HG03135 (cell line): ENCODE data around the gene MICU1.
"Not testable (repeated sequence)": the region's sequence is repeated elsewhere in the genome, so short reads cannot be mapped to it uniquely, and the experiment has no call there.

Experiments
- ATAC-seq: cut with Tn5 transposase; IDR thresholded peaks from one replicate; pipeline ENCODE4 v1.9.1; 2021; ENCODE audit warnings: mild to moderate bottlenecking, moderate library complexity; ENCODE audit not compliant: unreplicated experiment

MICU1 gene

DNA sequence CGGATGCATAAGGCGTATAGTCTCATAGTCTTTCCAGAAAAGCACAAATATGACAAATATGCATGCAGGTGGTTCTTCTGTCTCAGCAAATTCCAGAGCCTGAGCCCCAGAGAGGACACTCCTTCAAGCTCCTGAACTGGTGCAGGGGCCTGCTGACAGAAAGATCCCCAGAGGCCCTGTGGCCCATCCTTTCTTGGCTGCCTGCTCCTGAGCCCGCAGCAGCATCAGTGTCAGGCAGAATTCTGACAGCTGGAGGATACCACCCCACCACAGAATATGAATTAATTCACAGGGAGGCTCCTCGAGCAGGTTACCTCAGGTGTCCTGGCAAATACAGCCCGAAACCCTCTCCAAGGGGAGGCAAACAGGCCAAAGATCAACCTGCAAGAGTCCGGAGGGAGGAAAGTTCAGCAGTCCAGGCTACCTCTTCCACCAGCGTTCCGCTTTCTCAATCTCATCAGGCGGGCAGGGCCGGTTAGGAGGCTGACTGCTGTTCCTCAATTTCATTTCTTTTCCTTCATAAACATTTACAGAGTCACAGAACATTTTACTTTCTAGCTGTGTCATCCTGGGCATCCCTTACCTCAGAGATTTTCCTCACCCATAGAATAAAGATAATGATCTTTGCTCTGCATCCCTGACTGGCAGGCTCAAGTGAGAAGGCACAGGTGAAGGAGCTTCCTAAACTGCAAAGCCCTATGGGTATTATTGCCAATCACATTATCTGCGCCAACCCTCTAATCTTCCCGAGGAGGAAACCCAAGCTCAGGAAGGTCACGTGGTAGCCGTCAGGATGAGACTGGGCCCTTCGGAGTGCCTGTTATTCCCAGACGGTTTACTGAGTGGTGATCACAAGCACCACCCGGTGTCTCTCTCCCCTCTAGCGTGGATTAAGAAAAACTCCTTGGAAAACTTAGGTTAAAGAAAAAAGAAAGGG, 272.6 kb downstream of the MICU1 start:
- ATAC-seq = no peak

DNA sequence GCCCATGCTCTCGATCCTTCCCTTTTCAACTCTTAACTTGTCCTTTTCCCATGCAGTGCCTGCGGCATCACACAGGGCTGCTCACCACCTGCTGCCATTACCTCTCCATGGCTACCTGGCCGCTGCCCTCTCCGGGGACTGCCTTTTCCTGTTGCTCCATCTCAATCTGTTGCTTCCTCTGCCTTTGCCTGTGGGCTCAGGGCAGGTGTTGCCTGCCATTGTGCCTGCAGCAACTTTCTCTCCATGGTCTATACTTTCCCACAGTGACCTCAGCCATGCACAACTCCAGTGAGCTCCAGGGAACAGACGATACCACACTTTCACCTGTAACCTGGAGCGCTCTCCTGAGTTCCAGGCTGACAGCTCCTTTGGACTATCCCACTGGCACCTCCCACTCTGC, 274.4 kb downstream of the MICU1 start:
- no peak for ATAC-seq

DNA sequence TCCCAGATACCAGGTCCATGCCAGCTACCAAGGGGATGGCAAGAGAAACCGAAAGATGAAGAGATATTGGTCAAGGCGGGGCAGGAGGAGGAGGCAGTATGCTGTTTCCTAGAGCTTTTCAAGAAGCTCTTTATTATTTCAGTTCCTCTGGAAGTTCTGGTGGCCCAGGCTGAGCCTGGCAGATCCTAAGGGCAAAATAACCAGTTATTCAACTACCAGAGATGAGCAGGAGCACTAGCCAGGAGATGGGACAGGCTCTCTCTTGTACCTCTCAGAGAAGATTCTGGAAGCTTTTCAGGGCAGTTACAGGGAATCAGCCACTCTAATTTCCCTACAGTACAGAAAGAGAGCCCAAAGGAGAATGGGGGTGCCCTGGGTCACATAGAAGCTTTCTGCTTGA, 276.4 kb downstream of the MICU1 start:
- ATAC-seq = no peak

DNA sequence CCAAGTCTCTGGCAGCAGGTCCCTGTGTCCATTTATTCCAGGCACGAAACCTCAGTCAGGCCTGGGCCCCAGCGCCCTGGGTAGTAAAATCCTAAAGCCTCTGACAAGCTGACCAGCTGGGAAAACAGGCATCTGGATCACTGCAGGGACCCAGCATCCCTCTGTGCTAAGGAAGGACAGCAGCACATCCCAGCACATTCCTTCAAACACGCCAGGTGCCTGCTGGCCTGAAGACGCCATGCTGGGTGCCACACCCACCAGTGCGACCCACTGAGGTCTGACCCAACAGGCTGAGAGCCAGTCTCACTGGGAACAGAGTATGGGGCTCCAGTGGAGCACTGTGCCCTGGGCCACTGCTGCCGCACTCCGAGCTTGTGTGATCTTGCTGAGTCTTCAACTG, 277.6 kb downstream of the MICU1 start:
- ATAC-seq = no peak

GRCh38 chr10:72346117-72346516, 279.8 kb downstream of the MICU1 start:
- not testable (repeated sequence) for ATAC-seq

DNA sequence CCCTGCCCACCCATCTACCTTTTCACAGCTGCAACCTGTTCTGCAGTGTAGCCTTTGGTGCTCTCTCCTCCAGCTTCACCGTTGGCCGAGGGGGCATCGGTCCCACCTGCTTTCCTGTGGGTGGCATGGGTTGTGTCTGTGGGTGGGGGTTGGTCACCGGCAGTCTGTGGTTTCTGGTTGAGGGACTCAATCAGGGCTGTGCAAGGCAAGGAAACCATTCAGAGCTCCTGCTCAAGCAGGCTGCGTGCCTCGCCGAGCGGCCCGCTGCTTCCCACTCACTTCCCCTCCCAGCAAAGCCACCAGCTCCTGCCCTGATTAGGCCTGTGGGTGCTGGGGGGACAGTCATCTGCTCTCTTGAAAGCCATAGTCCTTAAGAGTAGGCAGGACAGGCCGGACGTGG, 280.9 kb downstream of the MICU1 start:
- no peak for ATAC-seq

DNA sequence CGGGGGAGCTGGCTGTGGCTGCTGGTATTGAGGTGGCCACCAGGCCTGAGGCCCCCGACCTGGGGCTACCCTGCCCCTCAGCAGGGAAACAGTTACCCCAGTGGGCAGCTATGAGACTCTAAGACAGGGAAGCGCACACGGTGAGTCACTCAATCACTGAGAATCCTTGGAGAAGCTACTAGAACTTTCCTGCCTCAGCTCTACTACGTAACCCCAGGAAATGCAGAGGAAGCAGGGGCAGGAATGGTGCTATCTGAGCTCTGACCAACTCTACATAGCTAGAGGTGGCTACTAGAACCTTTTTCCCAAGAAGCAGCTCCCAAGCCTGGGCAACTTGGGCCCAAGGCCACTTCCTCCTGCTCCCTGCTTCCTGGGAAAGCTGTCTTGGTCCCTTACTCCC, 283.0 kb downstream of the MICU1 start:
- ATAC-seq = no peak

- no peak for ATAC-seq
These were observed 285.2 kb downstream of the MICU1 start for GRCh38 chr10:72340510-72341261.

DNA sequence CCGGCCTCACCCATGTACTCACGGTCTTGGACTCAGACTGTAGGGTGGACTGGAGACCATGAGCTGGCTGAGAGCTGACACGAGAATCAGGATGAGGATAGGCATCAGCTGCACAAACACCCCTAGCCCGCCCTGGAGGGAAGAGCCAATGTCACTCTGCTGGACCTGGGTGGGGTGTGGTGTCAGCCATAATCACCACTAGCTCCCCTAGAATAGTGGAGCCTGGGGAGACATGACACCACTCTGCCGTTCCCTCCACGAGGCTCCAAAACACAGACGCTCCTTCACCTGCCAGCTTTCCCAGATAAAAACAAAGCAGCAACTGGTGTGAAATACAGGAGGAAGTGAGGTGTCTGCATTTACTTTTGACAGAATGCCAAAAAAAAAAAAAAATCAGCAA, 287.7 kb downstream of the MICU1 start:
- no peak for ATAC-seq

GRCh38 chr10:72337722-72338121, 288.2 kb downstream of the MICU1 start:
- no peak for ATAC-seq

GRCh38 chr10:72337039-72337629, 288.7 kb downstream of the MICU1 start:
- ATAC-seq = no peak

DNA sequence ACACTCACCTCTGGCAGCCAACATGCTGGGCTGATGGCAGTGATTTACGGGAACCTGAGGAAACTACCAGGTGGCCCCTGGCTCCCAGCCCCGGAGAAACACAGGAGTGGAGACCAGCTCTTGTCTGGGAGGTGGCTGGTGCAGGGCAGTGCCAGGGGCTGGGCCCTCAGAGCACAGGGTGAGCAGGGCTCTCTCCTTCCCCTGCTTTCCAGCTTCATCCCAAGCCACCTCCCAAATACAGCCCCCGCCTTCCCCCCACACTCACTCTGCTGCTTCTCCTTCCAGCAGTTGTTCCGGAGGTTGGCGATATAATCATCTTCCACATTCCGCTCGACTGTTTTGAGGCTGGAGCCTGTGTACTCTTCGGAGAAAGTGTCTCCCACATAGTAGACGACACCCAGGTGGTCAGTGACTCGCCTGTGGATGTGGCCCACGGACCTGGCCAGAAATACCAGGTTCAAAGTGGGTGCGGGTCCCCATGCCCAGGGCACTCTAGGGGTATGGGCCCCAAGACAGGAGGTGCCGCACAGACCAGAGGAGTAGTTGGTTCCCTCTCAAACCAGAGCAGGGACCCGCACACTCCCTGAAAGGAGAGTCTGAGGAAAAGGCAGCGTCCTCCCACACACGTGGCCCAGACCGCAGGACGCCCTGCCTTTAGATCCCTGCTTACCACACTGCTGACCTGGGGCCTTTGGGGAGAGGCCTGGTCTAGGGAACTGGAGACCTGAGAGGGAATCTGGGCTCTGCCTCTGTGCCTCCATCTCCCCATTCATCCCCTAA, 289.4 kb downstream of the MICU1 start:
- no peak for ATAC-seq

GRCh38 chr10:72335394-72336258, 290.3 kb downstream of the MICU1 start:
- ATAC-seq = peak; percentile 32

DNA sequence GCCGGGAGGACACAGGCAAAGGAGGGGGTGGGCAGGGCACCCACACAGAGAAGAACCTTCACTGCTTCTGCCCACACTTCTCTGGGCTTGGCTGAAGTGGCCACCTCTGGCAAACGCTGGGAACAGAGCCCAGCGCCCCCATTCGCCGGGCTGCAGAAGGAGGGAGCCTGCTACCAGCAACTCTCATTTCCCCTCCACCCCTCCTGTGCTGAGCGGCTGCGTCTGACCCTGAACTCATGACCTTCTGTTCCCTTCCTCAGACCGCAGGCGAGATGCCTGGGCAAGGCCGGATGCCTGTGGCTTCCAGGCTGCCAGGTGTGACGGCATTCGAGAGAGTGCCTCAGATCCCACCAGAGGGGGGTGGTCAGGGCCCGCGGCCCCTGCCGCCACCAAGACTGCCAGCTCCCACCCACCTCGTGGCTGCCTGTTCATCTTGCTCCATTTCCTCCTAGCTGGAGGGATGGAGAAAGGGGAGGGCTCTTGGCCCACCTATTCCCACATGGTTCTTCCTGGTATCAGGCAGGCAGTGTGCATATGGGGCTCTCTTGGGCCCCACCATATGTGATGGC, 291.0 kb downstream of the MICU1 start:
- ATAC-seq = peak; percentile 55

DNA sequence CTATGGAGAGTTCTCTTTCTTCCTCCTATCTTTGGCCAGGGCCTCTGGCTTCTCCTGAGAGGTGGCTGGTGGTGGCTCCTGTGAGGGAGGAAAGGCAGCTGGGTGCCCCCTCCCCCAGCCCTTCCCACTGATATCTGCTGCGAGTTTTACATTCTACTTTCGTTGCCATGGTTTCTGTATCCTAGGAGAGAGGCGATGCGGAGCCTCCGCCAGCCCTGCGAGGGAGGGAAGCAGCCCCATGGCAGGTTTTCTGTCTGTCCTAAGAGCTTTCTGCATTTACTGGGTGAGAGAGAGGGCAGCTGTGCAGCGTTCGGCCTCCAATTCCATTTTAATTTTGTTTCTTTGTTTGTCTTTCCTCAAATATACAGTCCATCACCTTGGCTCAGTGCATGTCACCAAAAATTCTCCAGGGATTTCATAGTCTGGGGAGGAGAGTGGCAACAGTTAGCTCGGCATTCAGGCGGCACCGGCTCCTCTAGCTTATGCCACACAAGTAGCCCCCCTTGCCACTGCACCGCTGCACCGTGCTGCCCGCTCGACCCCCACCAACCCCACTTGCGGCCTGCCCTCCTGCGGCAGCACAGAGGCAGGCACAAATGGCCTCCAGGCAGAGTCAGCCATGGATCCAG, 291.6 kb downstream of the MICU1 start:
- ATAC-seq = no peak

DNA sequence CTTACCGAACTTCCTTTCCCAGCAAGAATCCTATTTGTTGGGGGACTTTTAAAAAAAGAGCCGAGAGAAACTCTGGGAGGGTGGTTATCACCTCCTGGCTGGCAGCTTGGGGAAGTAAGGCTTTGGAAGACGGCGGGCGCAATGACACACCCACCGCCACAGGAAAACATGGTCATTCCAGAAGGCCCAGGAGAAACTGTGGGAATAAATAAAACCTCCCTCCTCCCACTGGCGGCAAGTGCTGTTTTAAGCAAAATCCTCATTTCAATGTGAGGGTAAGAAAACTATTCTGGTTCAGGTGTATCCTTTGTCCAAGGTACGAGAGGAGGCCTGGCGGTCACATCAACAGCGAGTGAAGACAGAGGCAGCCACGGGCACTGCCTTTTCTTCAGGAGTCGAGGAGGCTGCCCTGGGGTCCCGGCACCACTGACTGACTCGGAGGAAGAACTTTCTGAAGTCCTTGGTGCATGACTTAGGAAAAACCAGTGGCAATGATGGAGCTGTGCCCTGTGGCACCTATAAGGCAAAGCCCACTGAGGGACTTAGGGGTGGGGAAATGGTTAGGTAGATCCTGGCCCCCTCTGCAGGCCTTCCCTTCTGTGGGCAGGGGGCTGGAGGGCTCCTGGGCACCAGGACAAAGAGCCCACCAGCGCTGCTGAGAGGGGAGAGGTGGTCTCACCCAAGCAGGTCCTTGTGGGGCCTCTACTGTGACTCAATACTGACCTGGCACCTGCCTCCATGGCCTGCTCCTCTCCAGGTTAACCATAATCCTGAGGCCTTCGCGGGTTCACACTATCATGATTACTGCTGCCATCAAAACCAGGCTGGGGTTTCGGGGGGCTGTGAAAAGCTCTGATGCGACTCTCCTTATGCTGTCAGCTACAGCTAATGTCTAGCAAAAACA, 292.5 kb downstream of the MICU1 start:
- no peak for ATAC-seq

DNA sequence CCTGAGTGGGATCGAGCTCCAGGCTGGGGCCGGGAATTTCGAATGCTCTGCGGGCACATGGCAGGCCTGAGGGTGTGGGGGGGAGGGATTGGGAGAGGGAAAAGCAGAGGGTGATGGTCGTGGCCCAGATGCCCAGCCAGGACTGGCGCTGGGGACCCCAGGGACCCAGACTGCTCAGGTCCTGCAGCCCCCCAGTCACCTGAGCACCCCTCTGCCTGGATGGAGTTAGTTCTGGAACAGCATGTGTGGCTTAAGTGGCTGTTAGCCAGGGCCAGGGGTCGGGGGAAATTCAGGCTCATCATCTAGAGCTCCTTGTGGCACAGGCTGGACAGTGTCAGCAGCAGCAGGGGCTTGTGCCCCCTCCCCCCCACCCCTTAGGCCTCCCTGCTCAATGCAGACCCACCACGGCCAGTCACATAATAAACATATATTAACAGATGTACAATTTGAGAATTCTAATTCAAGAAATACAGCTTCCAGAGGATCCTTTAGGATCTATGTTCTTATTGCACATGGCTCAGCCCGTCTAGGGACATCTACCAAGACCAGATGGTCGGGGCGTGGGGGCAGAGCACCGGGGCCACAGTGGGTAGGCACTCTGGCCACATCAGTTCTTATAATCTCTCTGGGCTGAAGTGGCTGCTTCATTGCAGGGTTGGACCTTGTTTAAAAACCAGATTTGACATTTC, 293.3 kb downstream of the MICU1 start:
- no peak for ATAC-seq
